Thoracic aorta (tissue), 2 donors: ENCODE measurements around the gene SEC23IP. TPM values are rescaled to one million over a fixed set of nuclear protein-coding genes. Genes with fewer than 3 reads are reported as not detected.
"Not testable (repeated sequence)": the region's sequence is repeated elsewhere in the genome, so short reads cannot be mapped to it uniquely, and the experiment has no call there.

Experiments used
- ATAC-seq: fragments of 150-250 bp; one replicate; pipeline ENCODE4 v1.8.0; 2017; ENCODE audit warnings: low read depth; ENCODE audit not compliant: insufficient number of reproducible peaks, low FRiP score
- DNase-seq: peaks from one replicate; pipeline ENCODE4 v3.0.0-alpha.2; 2020; ENCODE audit warnings: low spot score
- H3K27ac ChIP-seq, 2 donors: fragments of 200-600 bp; sonication (generic); 1 replicate in 1 of 2; 2 replicates in 1 of 2; pipeline ENCODE4 v1.5.1; 2016; ENCODE audit warnings: mild to moderate bottlenecking in 2 of 2, moderate library complexity in 2 of 2
- H3K27me3 ChIP-seq: fragments of 200-600 bp; sonication (generic); replicated peaks from 2 replicates; pipeline ENCODE4 v1.6.0; 2016; ENCODE audit warnings: mild to moderate bottlenecking; ENCODE audit not compliant: insufficient read depth
- H3K36me3 ChIP-seq: fragments of 200-600 bp; sonication (generic); one replicate; pipeline ENCODE4 v1.5.1; 2016
- H3K4me1 ChIP-seq, 2 donors: fragments of 200-600 bp; sonication (generic); 1 replicate in 1 of 2; 2 replicates in 1 of 2; pipeline versions ENCODE4 v1.5.1 to v1.6.0; 2016; ENCODE audit warnings: low read depth in 2 of 2, mild to moderate bottlenecking in 1 of 2; ENCODE audit not compliant: control insufficient read depth in 1 of 2
- H3K4me3 ChIP-seq: fragments of 200-600 bp; sonication (generic); 2 replicates; pipeline ENCODE4 v1.5.1; 2016; ENCODE audit warnings: mild to moderate bottlenecking
- H3K9me3 ChIP-seq: fragments of 200-600 bp; sonication (generic); 2 replicates; pipeline ENCODE4 v1.5.1; 2016
- total RNA-seq, 2 donors: library from RNA; depleted of rRNA; stranded (reverse); fragments of >200 nt; gene quantifications; one replicate each; pipeline versions ENCODE4 v1.1.0 to v1.2.3, GENCODE V29; 2016
- TF ChIP-seq, protein P1 (sequence below): fragments of 200-600 bp; sonication (generic); IDR thresholded peaks from one replicate; pipeline ENCODE4 v1.5.1; 2019; ENCODE audit warnings: antibody characterized with exemption

SEC23IP gene
- total RNA-seq, 2 donors from 2014 or later = 17.9 to 20.9 TPM

DNA sequence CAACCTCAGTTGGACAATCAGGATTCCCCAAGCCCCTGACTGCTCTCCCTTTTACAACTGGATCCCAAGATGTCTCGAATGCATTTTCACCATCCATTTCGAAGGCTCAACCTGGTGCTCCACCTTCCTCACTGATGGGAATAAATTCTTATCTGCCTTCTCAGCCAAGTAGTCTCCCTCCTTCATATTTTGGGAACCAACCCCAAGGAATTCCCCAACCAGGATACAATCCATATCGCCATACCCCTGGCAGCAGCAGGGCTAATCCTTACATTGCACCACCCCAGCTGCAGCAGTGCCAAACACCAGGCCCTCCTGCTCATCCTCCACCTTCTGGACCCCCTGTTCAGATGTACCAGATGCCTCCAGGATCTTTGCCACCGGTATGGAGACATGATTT lies 6.0 kb downstream of the SEC23IP start:
- DNase-seq (no peak), ATAC-seq (no peak)
- H3K4me1 ChIP-seq = peaks cover 27 to 39% of the 10 kb centered on the region in 2 donors
- peaks cover 17% of the 10 kb centered on the region for H3K36me3 ChIP-seq
- no peak overlapping the region for H3K4me3 ChIP-seq
- H3K9me3 ChIP-seq = no peaks in the 10 kb centered on the region
- no peaks in the 10 kb centered on the region for H3K27me3 ChIP-seq
- no peak overlapping the region for H3K27ac ChIP-seq
- TF ChIP-seq, protein P1, sequence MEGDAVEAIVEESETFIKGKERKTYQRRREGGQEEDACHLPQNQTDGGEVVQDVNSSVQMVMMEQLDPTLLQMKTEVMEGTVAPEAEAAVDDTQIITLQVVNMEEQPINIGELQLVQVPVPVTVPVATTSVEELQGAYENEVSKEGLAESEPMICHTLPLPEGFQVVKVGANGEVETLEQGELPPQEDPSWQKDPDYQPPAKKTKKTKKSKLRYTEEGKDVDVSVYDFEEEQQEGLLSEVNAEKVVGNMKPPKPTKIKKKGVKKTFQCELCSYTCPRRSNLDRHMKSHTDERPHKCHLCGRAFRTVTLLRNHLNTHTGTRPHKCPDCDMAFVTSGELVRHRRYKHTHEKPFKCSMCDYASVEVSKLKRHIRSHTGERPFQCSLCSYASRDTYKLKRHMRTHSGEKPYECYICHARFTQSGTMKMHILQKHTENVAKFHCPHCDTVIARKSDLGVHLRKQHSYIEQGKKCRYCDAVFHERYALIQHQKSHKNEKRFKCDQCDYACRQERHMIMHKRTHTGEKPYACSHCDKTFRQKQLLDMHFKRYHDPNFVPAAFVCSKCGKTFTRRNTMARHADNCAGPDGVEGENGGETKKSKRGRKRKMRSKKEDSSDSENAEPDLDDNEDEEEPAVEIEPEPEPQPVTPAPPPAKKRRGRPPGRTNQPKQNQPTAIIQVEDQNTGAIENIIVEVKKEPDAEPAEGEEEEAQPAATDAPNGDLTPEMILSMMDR = no peak

GRCh38 chr10:119903946-119904666 lies 11.6 kb downstream of the SEC23IP start:
- Histone ChIP-seq H3K9me3 (no peaks in the 10 kb centered on the region), H3K27ac (no peak overlapping the region), H3K27me3 (no peaks in the 10 kb centered on the region), H3K36me3 (peaks cover 31% of the 10 kb centered on the region), H3K4me3 (no peak overlapping the region), H3K4me1 (peaks cover 0 to 2% of the 10 kb centered on the region in 2 donors)
- TF ChIP-seq, protein P1 = no peak
- ATAC-seq (no peak), DNase-seq (no peak)

- not testable (repeated sequence) for H3K27me3 ChIP-seq, H3K9me3 ChIP-seq, H3K4me1 ChIP-seq, DNase-seq, H3K27ac ChIP-seq, ATAC-seq, H3K4me3 ChIP-seq
- peaks cover 25% of the 10 kb centered on the region for H3K36me3 ChIP-seq
Observed at GRCh38 chr10:119907695-119908094, 15.2 kb downstream of the SEC23IP start.

DNA sequence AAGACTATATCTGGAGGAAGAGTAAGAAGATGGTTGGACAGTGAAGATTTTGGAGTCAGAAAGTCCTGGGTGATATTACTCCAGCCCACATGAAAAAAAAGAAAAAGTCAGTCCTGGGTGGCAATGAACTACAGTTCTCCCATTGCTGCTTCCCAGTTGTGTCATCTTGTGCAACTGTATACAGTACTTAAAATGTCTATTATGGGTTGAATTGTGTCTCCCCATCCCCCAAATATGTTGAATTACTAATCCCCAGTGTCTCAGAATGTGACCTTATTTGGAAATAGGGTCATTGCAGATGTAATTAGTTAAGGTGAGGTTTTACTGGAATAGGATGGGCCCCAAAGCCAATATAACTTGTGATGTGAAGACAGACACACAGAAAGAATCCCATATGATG lies 15.6 kb downstream of the SEC23IP start:
- Histone ChIP-seq H3K4me3 (no peak overlapping the region), H3K27me3 (no peaks in the 10 kb centered on the region), H3K4me1 (no peaks in the 10 kb centered on the region), H3K9me3 (no peaks in the 10 kb centered on the region), H3K27ac (no peak overlapping the region), H3K36me3 (peaks cover 21% of the 10 kb centered on the region)
- ATAC-seq (no peak), DNase-seq (no peak)
- TF ChIP-seq, protein P1 = no peak

DNA sequence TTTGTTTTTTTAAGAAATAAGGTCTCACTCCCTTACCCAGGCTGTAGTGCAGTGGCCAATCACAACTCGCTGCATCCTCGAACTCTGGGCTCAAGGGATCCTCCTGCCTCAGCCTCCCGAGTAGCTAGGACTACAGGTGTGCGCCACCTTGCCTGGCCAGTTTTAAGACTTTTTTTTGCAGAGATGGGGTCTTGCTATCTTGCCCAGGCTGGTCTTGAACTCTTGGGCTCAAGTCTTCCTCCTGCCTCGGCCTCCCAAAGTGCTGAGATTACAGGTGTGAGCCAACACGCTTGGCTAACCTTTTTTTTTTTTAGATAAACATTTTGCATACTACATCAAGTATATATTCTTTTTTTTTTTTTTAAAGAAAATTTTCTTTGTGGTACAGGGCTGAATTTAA lies 18.2 kb downstream of the SEC23IP start:
- TF ChIP-seq, protein P1 = no peak
- Histone ChIP-seq H3K4me3 (no peak overlapping the region), H3K27me3 (no peaks in the 10 kb centered on the region), H3K4me1 (no peaks in the 10 kb centered on the region), H3K9me3 (no peaks in the 10 kb centered on the region), H3K36me3 (peaks cover 14% of the 10 kb centered on the region), H3K27ac (no peak overlapping the region)
- no peak for ATAC-seq
- no peak for DNase-seq

- Histone ChIP-seq H3K4me1 (no peaks in the 10 kb centered on the region), H3K36me3 (peaks cover 41% of the 10 kb centered on the region), H3K27ac (no peak overlapping the region), H3K4me3 (no peak overlapping the region), H3K27me3 (no peaks in the 10 kb centered on the region), H3K9me3 (no peaks in the 10 kb centered on the region)
- TF ChIP-seq, protein P1 = no peak
- ATAC-seq (no peak), DNase-seq (no peak)
Observed at GRCh38 chr10:119917777-119918176, 25.2 kb downstream of the SEC23IP start.
